RWPE1 (cell line): ENCODE measurements around the gene ANO1.

Experiments
- CTCF ChIA-PET: fragments of 350-600 bp; sonication (Branson Sonifier 250); formaldehyde crosslinking; extraction: SDS; loops from one replicate; lab custom pipeline; 2021; lab: Yijun Ruan, JAX
- POLR2A ChIA-PET: fragments of 400-600 bp; formaldehyde crosslinking; extraction: SDS; loops from one replicate; lab custom pipeline; 2020; ENCODE audit warnings: antibody characterized with exemption; ENCODE audit not compliant: low non-redundant PET; lab: Yijun Ruan, JAX
- DNase-seq: peaks from one replicate; pipeline ENCODE4 v3.0.0; 2012; ENCODE audit warnings: low spot score
- H3K27ac ChIP-seq: fragments of 450-650 bp; 2 replicates; pipeline ENCODE4 v1.5.1; 2017
- CTCF ChIP-seq: fragments of 450-650 bp; conservative IDR thresholded peaks from 2 replicates; pipeline ENCODE4 v1.5.1; 2017; ENCODE audit warnings: low read depth, mild to moderate bottlenecking

The ANO1 gene

GRCh38 chr11:70104961-70105360 lies 26.8 kb downstream of the ANO1 start:
- POLR2A ChIA-PET, result no interaction called here
- CTCF ChIA-PET, result interaction anchor here (0.5 kb wide), 1 partner anchor 40 kb away, joined by 4 read pairs; no protein-coding TSS in a partner anchor

GRCh38 chr11:70105369-70105754 lies 27.2 kb downstream of the ANO1 start:
- H3K27ac ChIP-seq, result no peak overlapping the region
- CTCF ChIA-PET, result no interaction called here
- DNase-seq, result no peak
- TF ChIP-seq CTCF, result no peak
- POLR2A ChIA-PET, result no interaction called here

More at GRCh38 chr11:70104961-70105360, 26.8 kb downstream of the ANO1 start:
- H3K27ac ChIP-seq, result no peak overlapping the region
- TF ChIP-seq CTCF, result no peak
- no peak for DNase-seq

GRCh38 chr11:70105755-70106571 lies 27.8 kb downstream of the ANO1 start:
- POLR2A ChIA-PET, result no interaction called here
- TF ChIP-seq CTCF, result no peak
- H3K27ac ChIP-seq, result no peak overlapping the region
- CTCF ChIA-PET, result interaction anchor here (0.7 kb wide), 1 partner anchor 134 kb away, joined by 3 read pairs; no protein-coding TSS in a partner anchor
- no peak for DNase-seq

- H3K27ac ChIP-seq, result no peak overlapping the region
- ChIA-PET POLR2A (no interaction called here), CTCF (interaction anchor here (0.5 to 0.7 kb wide), 2 partner anchors 133 to 171 kb away, joined by 3 to 5 read pairs; no protein-coding TSS in a partner anchor)
- DNase-seq, result no peak
- TF ChIP-seq CTCF, result no peak
Observed at GRCh38 chr11:70106757-70107156, 28.6 kb downstream of the ANO1 start.

- TF ChIP-seq CTCF, result no peak
- DNase-seq, result no peak
- ChIA-PET CTCF (interaction anchor here (0.5 kb wide), 1 partner anchor 171 kb away, joined by 5 read pairs; no protein-coding TSS in a partner anchor), POLR2A (no interaction called here)
- no peak overlapping the region for H3K27ac ChIP-seq
Observed at GRCh38 chr11:70107191-70107590, 29.1 kb downstream of the ANO1 start.

GRCh38 chr11:70107756-70108155 lies 29.6 kb downstream of the ANO1 start:
- DNase-seq, result no peak
- POLR2A ChIA-PET, result no interaction called here
- no peak overlapping the region for H3K27ac ChIP-seq
- TF ChIP-seq CTCF, result no peak
- CTCF ChIA-PET, result interaction anchor here (0.6 kb wide), 1 partner anchor 203 kb away, joined by 5 read pairs; no protein-coding TSS in a partner anchor
